ENCODE measurements around the gene KRT4.
"Not testable (repeated sequence)": the region's sequence is repeated elsewhere in the genome, so short reads cannot be mapped to it uniquely, and the experiment has no call there.

Gene KRT4

DNA sequence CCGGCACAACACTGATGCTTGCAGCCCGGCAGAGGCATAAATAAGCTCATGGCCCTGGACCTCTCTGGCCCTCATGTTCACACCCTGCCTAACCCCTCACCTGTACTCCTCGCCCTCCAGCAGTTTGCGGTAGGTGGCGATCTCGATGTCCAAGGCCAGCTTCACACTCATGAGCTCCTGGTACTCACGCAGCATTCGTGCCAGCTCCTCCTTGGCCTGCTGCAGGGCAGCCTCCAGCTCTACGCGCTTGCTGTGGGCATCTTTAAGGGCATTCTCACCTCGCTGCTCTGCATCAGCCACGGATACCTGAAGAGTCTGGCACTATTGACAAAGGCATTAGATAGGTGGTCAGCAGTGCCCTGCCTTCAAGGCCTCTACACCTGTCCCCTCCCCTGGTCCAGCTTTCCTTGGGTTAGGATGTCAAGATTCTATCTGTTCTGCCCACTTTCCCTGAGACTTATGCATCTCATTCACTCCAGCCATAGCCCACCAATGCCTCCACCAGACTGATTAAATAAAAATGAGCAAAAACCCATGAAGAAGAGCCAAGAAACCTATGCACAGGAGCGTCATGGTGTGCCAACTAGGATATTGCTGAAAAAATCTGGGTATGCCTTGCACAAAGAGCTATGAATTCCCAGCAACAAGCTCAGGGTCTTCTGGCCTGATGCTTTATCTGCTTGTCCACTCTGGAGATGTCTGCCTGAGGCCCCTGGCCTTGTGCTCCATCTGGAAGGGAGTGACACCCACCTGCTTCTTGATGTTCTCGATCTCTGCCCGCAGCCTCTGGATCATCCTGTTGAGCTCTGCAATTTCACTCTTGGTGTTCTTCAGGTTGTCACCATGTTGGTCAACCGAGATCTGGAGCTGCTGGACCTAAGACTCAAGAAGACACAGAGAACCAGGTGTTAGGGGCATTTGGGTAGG lies 6.1 kb downstream of the KRT4 start:
- DNase-seq: no peak

DNA sequence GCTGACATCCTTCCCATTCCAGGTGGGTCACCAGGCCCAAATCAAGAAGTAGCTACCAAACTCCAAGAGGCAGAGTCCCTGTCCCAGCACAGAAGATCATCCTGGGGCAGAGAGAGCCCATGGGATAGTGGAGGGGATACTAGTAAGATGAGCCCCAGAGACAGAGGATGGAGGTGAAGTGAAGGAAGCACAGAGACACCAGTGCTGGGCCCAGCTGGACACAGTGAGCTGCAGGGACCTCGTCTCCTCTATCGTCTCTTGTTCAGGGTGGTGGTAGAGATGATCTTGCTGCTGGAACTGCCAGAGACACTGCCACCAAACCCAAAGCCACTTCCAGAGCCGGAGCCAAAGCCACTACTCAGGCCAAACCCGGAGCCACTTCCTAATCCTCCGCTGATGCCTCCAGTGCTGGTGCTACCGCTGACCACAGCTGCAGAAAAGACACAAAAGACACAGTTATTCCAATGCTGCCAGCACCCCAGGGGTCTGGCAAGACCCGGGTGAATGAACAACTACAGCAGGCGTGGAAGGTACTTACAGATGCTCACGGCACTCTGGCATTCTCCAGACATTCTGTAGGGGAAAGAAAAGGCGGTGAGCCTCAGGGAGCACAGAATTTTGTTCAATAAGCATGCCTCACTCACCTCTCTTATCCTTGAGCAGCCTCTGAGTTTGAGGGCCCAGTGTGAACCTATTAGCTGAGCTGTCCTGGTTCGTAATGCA lies 6.9 kb downstream of the KRT4 start:
- DNase-seq: no peak

DNA sequence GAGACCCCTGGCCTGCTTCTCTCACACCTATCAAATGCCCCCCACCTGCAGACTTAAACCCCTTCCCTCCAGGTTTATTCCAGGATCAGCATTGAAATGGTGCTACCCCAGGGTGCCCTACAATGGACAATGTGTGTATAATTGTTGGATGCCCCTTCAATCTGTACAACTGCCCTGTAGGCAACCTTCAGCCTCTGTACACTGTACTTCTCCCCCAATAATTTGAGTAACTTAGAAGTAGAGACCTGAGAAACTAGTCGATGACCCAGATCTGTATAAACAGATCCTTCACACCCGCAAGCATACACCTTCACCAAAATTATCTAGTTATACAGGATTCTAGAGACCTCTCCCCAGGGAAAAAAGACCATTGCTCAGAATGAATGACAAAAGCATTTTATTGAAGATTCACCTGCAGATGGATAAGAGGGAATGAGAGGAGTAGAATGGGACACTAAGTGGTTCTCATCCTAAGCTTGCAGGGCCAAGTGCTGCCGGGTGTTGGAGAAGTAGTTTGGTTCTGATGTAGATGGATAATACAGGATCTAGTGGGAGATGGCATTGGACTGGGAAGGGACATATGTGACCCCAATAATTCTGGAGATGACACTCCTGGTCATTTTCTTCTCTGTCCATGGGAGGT lies 7.6 kb downstream of the KRT4 start:
- DNase-seq: no peak

DNA sequence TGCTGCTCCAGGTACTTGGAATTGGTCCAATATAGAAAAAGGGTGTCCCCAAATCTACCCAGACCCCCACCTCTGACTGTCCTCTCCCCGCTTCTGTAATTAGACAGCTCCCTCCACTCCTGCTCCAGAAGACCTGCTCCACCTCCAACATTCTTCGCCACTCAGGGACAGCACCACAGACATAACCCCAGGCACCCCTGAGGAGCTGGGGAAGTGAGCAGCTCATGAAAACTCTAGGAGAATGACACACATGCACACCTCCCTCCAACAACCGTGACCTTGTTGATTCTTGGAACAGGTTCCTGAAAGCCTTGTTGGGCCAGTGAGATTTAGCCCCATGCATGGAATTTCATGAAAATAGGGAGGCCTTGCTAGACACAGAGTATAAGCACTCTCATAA lies 8.2 kb downstream of the KRT4 start:
- no peak for DNase-seq

DNA sequence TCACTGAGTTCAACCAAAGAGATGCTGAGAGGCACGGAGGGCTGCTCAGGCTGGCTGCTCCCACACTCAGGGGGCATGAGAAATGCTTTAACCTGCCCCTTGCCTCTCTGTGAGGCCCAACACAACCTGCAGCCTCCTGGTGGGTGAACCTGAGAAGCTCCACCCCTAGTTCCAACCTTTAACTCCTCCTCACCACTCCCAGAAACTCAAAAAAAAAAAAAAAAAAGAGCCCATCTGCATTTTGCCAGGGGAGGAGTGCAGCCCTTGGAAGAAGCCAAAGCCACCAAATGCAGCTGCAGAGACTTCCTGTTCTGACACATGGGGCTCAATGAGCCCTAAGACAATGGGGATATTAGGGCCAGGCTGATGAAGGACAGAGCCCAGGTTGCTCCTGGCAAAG lies 8.9 kb downstream of the KRT4 start:
- no peak for DNase-seq

DNA sequence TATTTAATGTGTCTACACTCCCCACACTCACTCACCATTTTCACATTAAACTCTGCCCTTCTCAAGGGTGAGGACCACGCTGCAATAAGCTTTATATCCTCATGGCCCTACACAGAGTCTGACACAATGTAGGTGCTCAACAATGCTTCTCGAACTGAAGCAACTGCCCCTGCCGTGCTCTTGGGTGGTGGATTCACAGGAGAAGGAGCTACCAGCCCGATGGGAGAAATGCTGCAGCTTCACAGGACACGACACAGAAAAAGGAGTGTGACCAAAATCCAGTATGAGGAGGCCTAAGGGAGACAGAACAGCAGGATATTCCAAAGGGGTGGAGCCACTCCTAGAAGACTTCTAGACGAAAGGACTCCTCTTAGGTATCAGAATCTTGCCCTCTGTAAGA lies 11.5 kb downstream of the KRT4 start:
- no peak for DNase-seq

DNA sequence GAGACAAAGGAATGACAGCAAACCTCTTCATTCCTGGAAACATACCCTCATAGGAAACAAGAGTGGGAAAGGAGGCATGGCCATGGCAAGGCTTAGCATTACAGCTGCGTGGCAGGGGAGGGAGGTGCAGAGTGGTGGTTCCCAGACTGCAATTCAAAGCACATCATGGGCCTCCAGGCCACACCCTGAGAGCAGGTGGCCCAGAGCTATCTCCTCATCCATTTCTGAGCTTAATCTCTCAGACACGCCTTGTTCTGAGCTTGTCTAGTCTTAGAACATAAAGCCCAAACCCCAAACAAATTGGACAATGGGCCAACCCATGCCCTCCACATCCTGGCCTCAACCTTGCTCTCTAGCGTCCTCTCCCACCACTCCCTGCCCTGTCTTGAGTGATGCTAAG lies 12.1 kb downstream of the KRT4 start:
- no peak for DNase-seq

DNA sequence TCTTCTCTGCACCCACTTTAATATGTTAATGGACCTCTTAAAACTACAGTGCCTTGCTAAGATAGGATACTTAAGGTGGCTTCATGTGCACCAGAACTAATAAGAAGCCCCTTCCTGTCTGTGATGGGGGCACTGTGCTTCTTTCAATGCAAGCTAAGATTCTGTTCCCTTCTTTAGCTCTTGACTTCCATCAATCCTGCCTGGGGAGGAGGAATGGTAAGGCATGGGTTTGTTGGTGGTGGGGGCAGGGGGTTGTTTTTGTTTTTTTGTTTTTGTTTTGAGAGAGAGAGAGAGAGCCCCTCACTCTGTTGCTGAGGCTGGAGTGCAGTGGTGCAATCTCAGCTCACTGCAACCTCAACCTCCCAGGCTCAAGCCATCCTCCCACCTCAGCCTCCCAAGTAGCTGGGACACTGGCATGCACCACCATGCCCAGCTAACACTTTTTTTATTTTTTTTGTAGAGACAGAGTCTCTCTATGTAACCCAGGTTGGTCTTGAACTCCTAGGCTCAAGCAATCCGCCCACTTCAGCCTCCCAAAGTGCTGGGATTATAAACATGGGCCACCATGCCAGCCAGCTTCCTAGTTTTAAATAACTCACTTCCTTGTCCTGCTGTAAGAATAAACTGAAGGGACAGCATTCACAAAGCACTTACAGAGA lies 13.5 kb downstream of the KRT4 start:
- no peak for DNase-seq

DNA sequence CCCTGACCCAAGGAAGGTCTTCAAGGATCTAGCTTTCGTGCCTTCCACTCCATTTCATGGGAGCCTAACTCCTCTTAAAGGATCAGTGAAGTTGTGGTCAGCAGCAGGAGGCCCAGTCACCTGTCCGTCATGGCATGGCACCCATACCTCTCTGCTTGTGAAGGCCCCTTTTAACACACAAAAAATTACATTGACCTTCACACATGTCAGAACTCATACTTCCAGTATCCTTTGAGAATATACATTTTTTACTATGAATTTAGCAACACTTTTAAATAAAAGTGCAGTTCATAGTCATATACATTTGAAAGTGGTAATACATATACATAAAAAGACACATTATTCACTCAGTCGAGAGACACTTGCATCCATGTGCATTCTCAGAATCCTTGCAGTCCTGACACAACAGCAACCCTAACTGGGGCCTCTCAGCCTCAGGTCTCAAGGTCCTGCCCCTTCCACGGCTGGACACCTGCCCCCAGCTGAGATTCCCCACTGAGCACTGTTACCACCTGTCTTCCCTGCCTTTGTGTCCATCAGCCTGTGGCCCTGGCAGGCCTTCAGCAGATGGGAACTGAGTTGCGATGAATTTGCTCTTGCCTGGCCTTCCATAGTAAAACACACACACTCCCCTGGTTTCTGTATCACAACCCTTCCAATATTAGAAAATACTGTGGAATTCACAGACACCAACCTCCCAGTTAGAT lies 14.3 kb downstream of the KRT4 start:
- no peak for DNase-seq

DNA sequence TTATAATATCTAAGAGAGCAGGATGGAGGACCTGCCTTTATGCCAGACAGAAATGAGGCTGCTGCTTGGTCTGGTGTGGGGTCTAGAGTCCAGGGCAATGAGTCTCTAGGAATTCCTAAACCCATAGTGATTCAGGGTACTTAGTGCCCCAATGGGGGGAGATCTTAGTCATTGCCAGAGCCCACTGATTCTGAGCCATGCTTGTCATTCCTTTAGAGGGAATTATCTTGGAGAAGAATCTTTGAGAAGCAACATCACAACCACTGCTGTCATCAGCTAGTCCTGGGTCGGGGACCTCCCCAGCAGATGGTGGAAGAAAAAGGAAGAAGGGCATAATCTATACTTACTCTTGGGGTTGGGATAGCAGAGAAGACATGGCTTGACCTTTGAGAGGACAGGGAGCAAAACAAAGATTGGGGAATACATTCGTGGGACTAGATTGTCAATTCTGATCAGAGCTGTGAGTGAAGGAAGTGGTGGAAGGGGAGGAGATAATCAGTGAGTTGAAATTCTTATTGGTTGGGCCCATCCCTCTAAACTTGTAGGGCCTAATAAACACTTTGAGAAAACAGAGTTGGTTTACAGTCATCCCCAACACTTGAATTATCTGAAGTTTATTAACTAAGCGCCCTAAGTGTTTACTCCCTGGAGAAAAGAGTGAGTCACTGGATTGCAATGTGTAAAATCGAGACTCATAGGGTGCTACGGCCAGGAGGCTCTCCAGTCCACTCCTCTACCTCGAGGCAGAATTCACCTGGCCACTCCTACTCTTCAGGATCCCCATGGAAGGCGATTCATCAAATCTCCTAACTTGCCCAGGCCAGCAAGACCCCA lies 15.0 kb downstream of the KRT4 start:
- no peak for DNase-seq

DNA sequence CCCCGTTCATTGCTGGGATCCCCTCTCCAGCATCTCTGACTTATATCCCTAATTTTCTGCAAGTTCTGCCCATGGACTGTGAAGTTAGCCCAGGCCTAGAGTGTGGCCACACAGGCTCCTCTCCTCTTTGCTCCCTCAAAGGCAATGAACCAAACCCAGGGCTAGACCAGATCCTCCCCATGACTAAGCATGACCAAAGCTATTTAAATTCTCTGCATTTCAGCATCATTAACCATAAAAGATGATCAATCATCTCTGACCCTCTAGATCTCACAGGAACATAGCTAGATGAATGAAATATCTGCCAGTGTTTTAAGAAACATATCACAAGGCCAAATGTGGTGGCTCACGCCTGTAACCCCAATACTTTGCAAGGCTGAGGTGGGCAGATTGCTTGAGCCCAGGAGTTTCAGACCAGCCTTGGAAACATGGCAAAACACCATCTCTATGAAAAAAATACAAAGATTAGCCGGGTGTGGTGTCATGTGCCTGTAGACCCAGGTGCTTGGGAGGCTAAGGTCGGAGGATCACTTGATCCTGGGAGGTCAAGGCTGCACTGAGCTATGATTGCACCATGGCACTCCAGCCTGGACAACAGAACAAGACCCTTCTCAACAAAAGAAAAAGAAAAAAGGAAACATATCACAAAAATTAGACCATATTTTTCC lies 15.8 kb downstream of the KRT4 start:
- DNase-seq: no peak

DNA sequence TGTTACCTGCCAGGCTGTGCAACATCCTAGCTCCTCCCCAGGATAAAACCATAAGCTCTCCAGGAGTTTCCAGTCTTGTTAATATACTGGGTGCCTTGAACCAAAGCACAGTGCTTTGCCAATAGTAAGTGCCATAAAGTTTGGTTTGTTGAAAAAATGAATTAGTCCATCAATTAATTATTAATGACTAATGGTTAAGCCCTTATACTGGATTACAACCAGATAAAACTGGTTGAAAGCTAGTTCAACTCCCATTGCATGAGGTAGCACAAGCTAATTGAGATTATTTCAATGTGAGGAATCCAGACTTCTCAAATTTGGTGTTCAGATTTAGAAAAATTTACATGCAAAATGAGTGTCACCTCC lies 16.4 kb downstream of the KRT4 start:
- DNase-seq: no peak

DNA sequence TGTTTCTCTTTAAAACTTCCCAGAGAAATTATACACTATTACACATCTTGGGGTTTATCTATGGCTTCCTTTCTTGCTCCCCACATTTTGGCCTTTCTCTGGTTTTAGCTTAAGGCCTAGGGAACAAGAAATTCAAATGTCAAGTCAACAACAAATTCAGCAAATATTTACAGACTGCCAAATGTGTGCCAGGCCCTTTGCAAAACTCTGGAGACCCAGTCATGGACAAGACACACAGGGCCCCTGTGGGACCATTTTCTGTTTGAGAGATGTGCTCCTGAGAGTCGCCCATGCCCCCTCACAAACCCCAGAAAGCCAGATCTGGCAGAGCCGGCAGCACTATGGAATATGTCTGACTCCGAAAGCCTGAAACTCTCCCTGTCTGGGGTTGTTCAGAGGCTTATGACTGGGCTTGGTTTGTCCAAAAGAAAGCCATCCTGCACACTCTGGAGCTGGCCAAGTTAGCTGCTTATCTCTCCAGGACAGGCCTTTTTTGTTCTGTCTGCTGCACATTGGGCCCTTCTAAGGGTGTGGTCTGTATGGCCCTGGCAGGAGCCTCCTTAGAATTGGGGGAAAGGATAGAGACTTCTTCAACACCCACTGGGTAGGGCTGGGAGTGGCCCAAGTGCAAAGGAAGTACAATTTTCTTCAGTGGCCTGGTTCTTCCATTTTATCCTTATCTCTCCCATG lies 16.9 kb downstream of the KRT4 start:
- no peak for DNase-seq

DNA sequence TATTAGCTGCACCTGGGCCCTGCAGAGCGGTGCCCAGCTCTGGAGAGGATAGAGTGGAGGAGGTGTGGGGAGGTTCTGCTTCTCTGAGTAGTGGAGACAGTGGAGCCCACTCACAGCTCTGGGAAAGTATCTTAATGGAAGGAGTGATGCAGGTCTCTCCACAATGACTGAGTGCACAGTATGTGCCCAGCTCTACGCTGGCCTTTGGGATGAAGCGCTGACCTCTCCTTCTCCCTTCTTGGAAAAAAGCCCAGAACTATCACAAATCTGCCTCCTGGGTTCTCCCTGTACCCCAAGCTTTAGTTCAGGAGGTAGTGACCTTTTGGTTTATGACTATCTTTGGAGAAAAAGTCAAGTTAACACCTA lies 17.5 kb downstream of the KRT4 start:
- no peak for DNase-seq

DNA sequence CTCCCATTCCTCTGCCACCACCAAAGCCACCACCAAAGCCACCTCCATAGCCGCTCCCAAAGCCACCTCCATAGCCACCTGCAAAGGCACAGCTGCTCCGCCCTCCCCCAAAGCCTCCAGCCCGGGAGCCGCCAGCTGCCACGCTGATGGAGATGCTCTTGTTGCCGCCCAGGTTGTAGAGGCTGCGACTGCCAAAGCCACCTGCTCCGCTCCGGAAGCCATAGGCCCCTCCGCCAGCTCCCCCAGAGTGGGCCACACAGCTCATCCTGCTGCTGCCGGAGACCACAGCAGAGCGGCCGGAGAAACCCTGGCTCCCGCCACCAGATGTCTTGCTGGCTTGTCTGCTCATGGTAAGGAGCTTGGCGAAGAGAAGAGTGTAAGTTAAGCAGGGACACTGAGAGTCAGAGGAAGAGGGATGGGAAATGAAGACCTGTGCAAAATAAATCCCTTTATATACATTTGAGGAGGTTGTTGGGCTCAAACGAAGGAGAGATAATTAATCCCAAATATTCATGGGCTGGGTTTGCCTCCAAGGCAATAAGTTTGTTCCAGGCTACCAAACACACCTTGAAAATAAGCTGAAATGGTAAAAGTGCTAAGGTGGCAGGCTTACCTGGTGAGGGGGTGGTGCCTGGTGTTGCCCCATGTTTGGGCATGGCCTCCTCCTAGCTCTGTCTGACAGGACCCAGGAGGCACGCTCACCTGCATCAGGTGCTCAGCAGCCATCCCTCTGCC lies 18.1 kb downstream of the KRT4 start, which contains the start of gene KRT3:
Gene KRT3, minus strand, starts transcription at position 424 of the 735 bp plus-strand sequence. Its CDS starts 75 bp downstream, at position 349.
- no peak for DNase-seq

DNA sequence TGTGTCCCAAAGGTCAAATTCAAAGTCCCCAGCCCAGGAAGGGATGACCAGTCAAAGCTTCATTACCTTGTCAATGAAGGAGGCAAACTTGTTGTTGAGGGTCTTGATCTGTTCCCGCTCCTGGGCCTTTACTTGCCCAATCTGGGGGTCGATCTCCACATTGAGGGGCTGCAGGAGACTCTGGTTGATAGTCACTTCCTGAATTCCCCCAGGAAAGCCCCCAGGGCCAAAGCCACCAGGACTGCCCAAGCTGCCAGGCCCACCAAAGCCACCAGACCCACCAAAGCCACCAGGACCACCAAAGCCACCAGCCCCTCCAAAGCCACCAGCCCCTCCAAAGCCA lies 18.6 kb downstream of the KRT4 start:
- DNase-seq: not testable (repeated sequence)

DNA sequence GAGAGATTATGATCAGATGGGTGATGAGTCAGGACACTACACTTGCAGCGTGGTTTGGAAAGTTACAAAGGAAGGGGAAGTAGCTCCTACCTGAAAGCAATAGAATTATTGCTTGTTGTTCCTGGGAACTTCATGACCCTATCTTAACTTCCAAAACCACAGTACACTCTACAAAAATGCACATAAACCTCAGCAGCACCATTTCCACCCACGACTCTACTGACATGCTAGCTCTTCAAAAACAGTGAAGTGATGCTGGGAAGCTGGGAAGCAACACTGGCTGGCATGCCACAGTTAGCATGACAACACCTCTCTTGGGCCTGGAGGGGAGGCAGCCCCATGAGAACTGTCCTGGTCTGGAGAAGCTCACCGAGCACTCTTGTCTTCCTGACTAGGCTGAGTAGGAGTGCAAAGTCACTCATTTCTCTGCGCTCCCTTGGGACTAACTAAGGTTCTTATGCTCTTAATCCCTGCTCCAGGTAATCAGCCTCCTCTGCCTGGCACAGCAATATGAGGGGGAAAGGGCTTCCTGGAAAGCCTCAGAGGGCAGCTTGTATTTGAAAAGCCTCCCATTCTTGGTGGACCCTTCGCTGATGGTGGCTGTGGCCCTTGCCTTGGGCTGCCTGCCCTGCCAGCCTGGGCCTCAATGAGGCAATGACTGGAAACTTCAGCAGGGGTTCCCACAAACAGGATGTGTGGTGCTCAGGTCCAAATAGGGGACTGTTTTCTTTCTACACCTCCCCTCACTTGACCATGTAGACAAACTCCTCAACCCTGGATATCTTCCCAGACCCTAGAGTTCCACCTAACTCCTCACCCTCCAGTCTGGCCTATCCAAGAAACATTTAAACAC lies 19.2 kb downstream of the KRT4 start:
- no peak for DNase-seq
